Endothelial cell (in vitro differentiated cells): Measurements from ENCODE around the gene RPA3. TPM values are rescaled to one million over a fixed set of nuclear protein-coding genes. Genes with fewer than 3 reads are reported as not detected.
A peak's percentile ranks its signal among the peaks of the same experiment; 100 is the strongest.

Experiments used
- DNase-seq: peaks from one replicate; pipeline ENCODE4 v3.0.0; 2021; ENCODE audit warnings: low spot score
- H3K27ac Mint-ChIP-seq: one replicate; pipeline ENCODE4 v1.8.0; 2021; ENCODE audit warnings: mixed read lengths, inconsistent platforms; ENCODE audit not compliant: unreplicated experiment
- H3K27me3 Mint-ChIP-seq: one replicate; pipeline ENCODE4 v1.8.0; 2021; ENCODE audit warnings: mild to moderate bottlenecking, moderate library complexity, mixed read lengths, inconsistent platforms; ENCODE audit not compliant: unreplicated experiment
- H3K36me3 Mint-ChIP-seq: one replicate; pipeline ENCODE4 v1.8.0; 2021; ENCODE audit warnings: mild to moderate bottlenecking, low read depth, mixed read lengths, inconsistent platforms; ENCODE audit not compliant: unreplicated experiment
- H3K4me1 Mint-ChIP-seq: one replicate; pipeline ENCODE4 v1.8.0; 2021; ENCODE audit warnings: mild to moderate bottlenecking, mixed read lengths, inconsistent platforms; ENCODE audit not compliant: unreplicated experiment
- H3K4me3 Mint-ChIP-seq: one replicate; pipeline ENCODE4 v1.8.0; 2021; ENCODE audit warnings: mild to moderate bottlenecking, mixed read lengths, inconsistent platforms; ENCODE audit not compliant: unreplicated experiment
- H3K9me3 Mint-ChIP-seq: one replicate; pipeline ENCODE4 v1.8.0; 2021; ENCODE audit warnings: mixed read lengths, inconsistent platforms; ENCODE audit not compliant: unreplicated experiment
- CTCF ChIP-seq: fragments of 200-600 bp; sonication (generic); IDR thresholded peaks from one replicate; pipeline ENCODE4 v1.5.0; 2021; ENCODE audit warnings: antibody characterized with exemption; ENCODE audit not compliant: unreplicated experiment
- total RNA-seq: library from RNA; stranded (reverse); fragmentation: NEBNext Ultra II Directional; extraction: Animal tissue kit (Norgen Biotek cat#: 25700); gene quantifications from one replicate; pipeline ENCODE4 v1.2.1, GENCODE V29; 2021; ENCODE audit not compliant: unreplicated experiment

Gene RPA3
- total RNA-seq, 1 donor from 2014 or later: 23.6 TPM

- no peak overlapping the region for H3K27ac Mint-ChIP-seq
- H3K27me3 Mint-ChIP-seq: no peaks in the 10 kb centered on the region
- DNase-seq: no peak
- H3K4me1 Mint-ChIP-seq: no peaks in the 10 kb centered on the region
- H3K9me3 Mint-ChIP-seq: peaks cover 4% of the 10 kb centered on the region
- TF ChIP-seq CTCF: no peak
- H3K36me3 Mint-ChIP-seq: peaks cover 4% of the 10 kb centered on the region
- H3K4me3 Mint-ChIP-seq: no peak overlapping the region
These were observed 63.3 kb downstream of the RPA3 start for GRCh38 chr7:7654964-7655715.

- no peak overlapping the region for H3K27ac Mint-ChIP-seq
- H3K4me1 Mint-ChIP-seq: no peaks in the 10 kb centered on the region
- no peaks in the 10 kb centered on the region for H3K9me3 Mint-ChIP-seq
- DNase-seq: peak; percentile 36
- peak; percentile 93 for TF ChIP-seq CTCF
- H3K27me3 Mint-ChIP-seq: no peaks in the 10 kb centered on the region
- no peak overlapping the region for H3K4me3 Mint-ChIP-seq
- H3K36me3 Mint-ChIP-seq: no peaks in the 10 kb centered on the region
These were observed 64.7 kb downstream of the RPA3 start for GRCh38 chr7:7653593-7654187.

- no peak for TF ChIP-seq CTCF
- no peaks in the 10 kb centered on the region for H3K9me3 Mint-ChIP-seq
- no peak overlapping the region for H3K4me3 Mint-ChIP-seq
- no peaks in the 10 kb centered on the region for H3K36me3 Mint-ChIP-seq
- no peaks in the 10 kb centered on the region for H3K27me3 Mint-ChIP-seq
- H3K4me1 Mint-ChIP-seq: no peaks in the 10 kb centered on the region
- H3K27ac Mint-ChIP-seq: no peak overlapping the region
- no peak for DNase-seq
These were observed 65.4 kb downstream of the RPA3 start for GRCh38 chr7:7652798-7653540.

- no peaks in the 10 kb centered on the region for H3K4me1 Mint-ChIP-seq
- H3K36me3 Mint-ChIP-seq: peaks cover 4% of the 10 kb centered on the region
- TF ChIP-seq CTCF: no peak
- no peaks in the 10 kb centered on the region for H3K27me3 Mint-ChIP-seq
- no peak overlapping the region for H3K4me3 Mint-ChIP-seq
- no peak overlapping the region for H3K27ac Mint-ChIP-seq
- H3K9me3 Mint-ChIP-seq: no peaks in the 10 kb centered on the region
- DNase-seq: no peak
These were observed 66.9 kb downstream of the RPA3 start for GRCh38 chr7:7651479-7651878.
